H9 (cell line): ENCODE measurements around the gene UNC5C. TPM values are rescaled to one million over a fixed set of nuclear protein-coding genes. Genes with fewer than 3 reads are reported as not detected.

ENCODE experiments used
- DNase-seq: peaks from one replicate; pipeline ENCODE4 v3.0.0-alpha.2; 2017
- H2AFZ ChIP-seq: one replicate; pipeline ENCODE4 v1.6.1; 2013; ENCODE audit warnings: mild to moderate bottlenecking, low read length, control low read depth, moderate library complexity
- H2AK5ac ChIP-seq: 2 replicates; pipeline ENCODE4 v1.6.1; 2013; ENCODE audit warnings: low read length, control low read depth, mixed read lengths; ENCODE audit not compliant: insufficient read length
- H2BK120ac ChIP-seq: one replicate; pipeline ENCODE4 v1.6.1; 2013; ENCODE audit warnings: low read depth, mild to moderate bottlenecking, low read length, control low read depth, inconsistent platforms; ENCODE audit not compliant: poor library complexity, severe bottlenecking
- H2BK12ac ChIP-seq: 2 replicates; pipeline ENCODE4 v1.6.1; 2013; ENCODE audit warnings: low read length, control low read depth, mixed read lengths, low read depth; ENCODE audit not compliant: insufficient read length
- H2BK15ac ChIP-seq: 2 replicates; pipeline ENCODE4 v1.6.1; 2013; ENCODE audit warnings: low read depth, low read length, control low read depth
- H2BK20ac ChIP-seq: one replicate; pipeline ENCODE4 v1.6.1; 2013; ENCODE audit warnings: low read depth, mild to moderate bottlenecking, low read length, control low read depth, inconsistent platforms; ENCODE audit not compliant: poor library complexity, severe bottlenecking
- H2BK5ac ChIP-seq: 2 replicates; pipeline ENCODE4 v1.6.1; 2013; ENCODE audit warnings: low read length, control low read depth, mixed read lengths; ENCODE audit not compliant: insufficient read length
- H3K14ac ChIP-seq: 2 replicates; pipeline ENCODE4 v1.6.1; 2013; ENCODE audit warnings: low read length, control low read depth; ENCODE audit not compliant: insufficient read depth
- H3K18ac ChIP-seq: 2 replicates; pipeline ENCODE4 v1.6.1; 2013; ENCODE audit warnings: low read depth, mild to moderate bottlenecking, mixed read lengths, low read length, control low read depth; ENCODE audit not compliant: insufficient read length
- H3K23ac ChIP-seq: 2 replicates; pipeline ENCODE4 v1.6.1; 2013; ENCODE audit warnings: low read length, control low read depth, mixed read lengths, low read depth; ENCODE audit not compliant: insufficient read length
- H3K23me2 ChIP-seq: 2 replicates; pipeline ENCODE4 v1.6.1; 2013; ENCODE audit warnings: low read depth, mild to moderate bottlenecking, mixed read lengths, low read length, control low read depth; ENCODE audit not compliant: insufficient read length, poor library complexity, severe bottlenecking
- H3K27ac ChIP-seq: 2 replicates; pipeline ENCODE4 v1.5.1; 2013; ENCODE audit warnings: low read length, control low read depth, mixed read lengths, low read depth; ENCODE audit not compliant: insufficient read length
- H3K27me3 ChIP-seq: 2 replicates; pipeline ENCODE4 v1.6.1; 2013; ENCODE audit warnings: low read length, control low read depth, inconsistent platforms; ENCODE audit not compliant: insufficient read depth
- H3K4ac ChIP-seq: 2 replicates; pipeline ENCODE4 v1.6.1; 2013; ENCODE audit warnings: low read depth, mild to moderate bottlenecking, control low read depth, inconsistent platforms, low read length, moderate library complexity
- H3K4me1 ChIP-seq: 2 replicates; pipeline ENCODE4 v1.6.1; 2013; ENCODE audit warnings: low read length, control low read depth, inconsistent platforms; ENCODE audit not compliant: insufficient read depth
- H3K4me2 ChIP-seq: 2 replicates; pipeline ENCODE4 v1.6.1; 2013; ENCODE audit warnings: low read length, control low read depth, mixed read lengths; ENCODE audit not compliant: insufficient read length, insufficient read depth
- H3K56ac ChIP-seq: 2 replicates; pipeline ENCODE4 v1.6.1; 2013; ENCODE audit warnings: low read depth, mild to moderate bottlenecking, mixed read lengths, low read length, control low read depth; ENCODE audit not compliant: insufficient read length
- H3K79me1 ChIP-seq: 2 replicates; pipeline ENCODE4 v1.6.1; 2013; ENCODE audit warnings: low read depth, mild to moderate bottlenecking, moderate library complexity, low read length, control low read depth, inconsistent platforms; ENCODE audit not compliant: insufficient read depth, poor library complexity, severe bottlenecking
- H3K79me2 ChIP-seq: 2 replicates; pipeline ENCODE4 v1.6.1; 2013; ENCODE audit warnings: low read length, control low read depth, inconsistent platforms; ENCODE audit not compliant: insufficient read depth
- H3K9ac ChIP-seq: 2 replicates; pipeline ENCODE4 v1.6.1; 2013; ENCODE audit warnings: low read length, control low read depth, mixed read lengths; ENCODE audit not compliant: insufficient read length; ENCODE audit errors: extremely low read depth
- H3K9me3 ChIP-seq: one replicate; pipeline ENCODE4 v1.6.1; 2013; ENCODE audit warnings: low read depth, low read length, inconsistent platforms; ENCODE audit not compliant: control insufficient read depth
- H3T11ph ChIP-seq: one replicate; pipeline ENCODE4 v1.6.1; 2013; ENCODE audit warnings: mild to moderate bottlenecking, low read length, control low read depth, inconsistent platforms
- H4K20me1 ChIP-seq: one replicate; pipeline ENCODE4 v1.6.1; 2013; ENCODE audit not compliant: control insufficient read depth, insufficient read length, insufficient read depth
- H4K5ac ChIP-seq: 2 replicates; pipeline ENCODE4 v1.6.1; 2013; ENCODE audit warnings: low read depth, mild to moderate bottlenecking, mixed read lengths, low read length, control low read depth; ENCODE audit not compliant: insufficient read length
- H4K8ac ChIP-seq: replicated peaks from 2 replicates; pipeline ENCODE4 v1.6.1; 2013; ENCODE audit warnings: low read length, control low read depth, mixed read lengths, low read depth; ENCODE audit not compliant: insufficient read length
- H4K91ac ChIP-seq: 2 replicates; pipeline ENCODE4 v1.6.1; 2013; ENCODE audit warnings: low read depth, mild to moderate bottlenecking, moderate library complexity, mixed read lengths, low read length, control low read depth; ENCODE audit not compliant: insufficient read length
- H3K27ac Mint-ChIP-seq, 3 experiments: 2 replicates in 2 of 3; 3 replicates in 1 of 3; pipeline ENCODE4 v1.8.0; 2020 to 2021; ENCODE audit warnings: mixed read lengths in 3 of 3, mild to moderate bottlenecking in 1 of 3, moderate library complexity in 1 of 3
- H3K27me3 Mint-ChIP-seq: 2 replicates; pipeline ENCODE4 v1.8.0; 2021; ENCODE audit warnings: low read depth, mild to moderate bottlenecking, moderate library complexity, mixed read lengths
- H3K36me3 Mint-ChIP-seq, 3 experiments: 2 replicates in 2 of 3; 3 replicates in 1 of 3; pipeline ENCODE4 v1.8.0; 2020 to 2021; ENCODE audit warnings: low read depth in 3 of 3, mixed read lengths in 3 of 3; ENCODE audit not compliant: insufficient read depth in 1 of 3
- H3K4me1 Mint-ChIP-seq, 2 experiments: 2 replicates each; pipeline ENCODE4 v1.8.0; 2020; ENCODE audit warnings: mixed read lengths in 2 of 2
- H3K4me3 Mint-ChIP-seq, 2 experiments: 2 replicates in 1 of 2; 3 replicates in 1 of 2; pipeline ENCODE4 v1.8.0; 2020 to 2021; ENCODE audit warnings: mild to moderate bottlenecking in 2 of 2, mixed read lengths in 2 of 2, moderate library complexity in 1 of 2
- H3K9me3 Mint-ChIP-seq, 2 experiments: 2 replicates in 1 of 2; 3 replicates in 1 of 2; pipeline ENCODE4 v1.8.0; 2020; ENCODE audit warnings: mild to moderate bottlenecking in 2 of 2, mixed read lengths in 2 of 2, moderate library complexity in 1 of 2
- WGBS: extraction: QIAGEN DNeasy Blood & Tissue Kit; methylation state at CpG from one replicate; pipeline ENCODE4 v1.1.7; 2013; ENCODE audit warnings: missing lambda C conversion rate, low lambda C conversion rate, mixed read lengths; ENCODE audit not compliant: insufficient read length; ENCODE audit errors: extremely low coverage; 5-methylcytosine and 5-hydroxymethylcytosine counted together
- total RNA-seq: library from RNA; stranded (reverse); gene quantifications from 2 replicates; pipeline ENCODE4 v1.2.1, GENCODE V29; 2021
- TF ChIP-seq, protein P1 (sequence below): fragments of 200-600 bp; sonication (generic); conservative IDR thresholded peaks from 3 replicates; pipeline ENCODE4 v1.8.0; 2021; ENCODE audit warnings: antibody characterized with exemption, mild to moderate bottlenecking

The UNC5C gene
- total RNA-seq, 1 experiment from 2014 or later = not detected

- Histone ChIP-seq H3K4me1 (no peaks in the 10 kb centered on the region), H3K4ac (no peak overlapping the region), H3K56ac (no peak overlapping the region), H3K27ac (no peak overlapping the region), H4K5ac (no peak overlapping the region), H3K9me3 (no peaks in the 10 kb centered on the region), H3K79me2 (no peaks in the 10 kb centered on the region), H4K91ac (no peak overlapping the region), H3K79me1 (no peaks in the 10 kb centered on the region), H2BK5ac (no peak overlapping the region), H2BK20ac (no peak overlapping the region), H3K4me2 (no peak overlapping the region), H3T11ph (no peak overlapping the region), H3K18ac (no peak overlapping the region), H3K9ac (no peak overlapping the region), H4K20me1 (no peaks in the 10 kb centered on the region), H2BK120ac (no peak overlapping the region), H2AFZ (no peak overlapping the region), H3K14ac (no peak overlapping the region), H2BK15ac (no peak overlapping the region), H2BK12ac (no peak overlapping the region), H4K8ac (no peak overlapping the region), H3K27me3 (peaks cover 12% of the 10 kb centered on the region; the same call in 1 of the 2 replicates), H3K23me2 (peaks cover 24% of the 10 kb centered on the region), H2AK5ac (no peak overlapping the region), H3K23ac (no peak overlapping the region)
- DNase-seq = no peak
- H3K4me3 Mint-ChIP-seq = no peak overlapping the region
- no CpG with 5 or more reads among the region's 8 CpGs for WGBS
- H3K9me3 Mint-ChIP-seq = no peaks in the 10 kb centered on the region
- H3K36me3 Mint-ChIP-seq = no peaks in the 10 kb centered on the region
- no peak overlapping the region for H3K27ac Mint-ChIP-seq
- H3K27me3 Mint-ChIP-seq = peaks cover 62% of the 10 kb centered on the region
- TF ChIP-seq, protein P1, sequence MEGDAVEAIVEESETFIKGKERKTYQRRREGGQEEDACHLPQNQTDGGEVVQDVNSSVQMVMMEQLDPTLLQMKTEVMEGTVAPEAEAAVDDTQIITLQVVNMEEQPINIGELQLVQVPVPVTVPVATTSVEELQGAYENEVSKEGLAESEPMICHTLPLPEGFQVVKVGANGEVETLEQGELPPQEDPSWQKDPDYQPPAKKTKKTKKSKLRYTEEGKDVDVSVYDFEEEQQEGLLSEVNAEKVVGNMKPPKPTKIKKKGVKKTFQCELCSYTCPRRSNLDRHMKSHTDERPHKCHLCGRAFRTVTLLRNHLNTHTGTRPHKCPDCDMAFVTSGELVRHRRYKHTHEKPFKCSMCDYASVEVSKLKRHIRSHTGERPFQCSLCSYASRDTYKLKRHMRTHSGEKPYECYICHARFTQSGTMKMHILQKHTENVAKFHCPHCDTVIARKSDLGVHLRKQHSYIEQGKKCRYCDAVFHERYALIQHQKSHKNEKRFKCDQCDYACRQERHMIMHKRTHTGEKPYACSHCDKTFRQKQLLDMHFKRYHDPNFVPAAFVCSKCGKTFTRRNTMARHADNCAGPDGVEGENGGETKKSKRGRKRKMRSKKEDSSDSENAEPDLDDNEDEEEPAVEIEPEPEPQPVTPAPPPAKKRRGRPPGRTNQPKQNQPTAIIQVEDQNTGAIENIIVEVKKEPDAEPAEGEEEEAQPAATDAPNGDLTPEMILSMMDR = no peak; the same call in 2 of the 3 replicates
- peaks cover 12 to 19% of the 10 kb centered on the region in 2 experiments for H3K4me1 Mint-ChIP-seq
Observed at GRCh38 chr4:95544113-95545103, 4.4 kb downstream of the UNC5C start.
